ENCODE measurements around the gene UBXN7. TPM values are rescaled to one million over a fixed set of nuclear protein-coding genes. Genes with fewer than 3 reads are reported as not detected.

Gene UBXN7
- total RNA-seq, 1 experiment from 2014 or later: 67.0 TPM

DNA sequence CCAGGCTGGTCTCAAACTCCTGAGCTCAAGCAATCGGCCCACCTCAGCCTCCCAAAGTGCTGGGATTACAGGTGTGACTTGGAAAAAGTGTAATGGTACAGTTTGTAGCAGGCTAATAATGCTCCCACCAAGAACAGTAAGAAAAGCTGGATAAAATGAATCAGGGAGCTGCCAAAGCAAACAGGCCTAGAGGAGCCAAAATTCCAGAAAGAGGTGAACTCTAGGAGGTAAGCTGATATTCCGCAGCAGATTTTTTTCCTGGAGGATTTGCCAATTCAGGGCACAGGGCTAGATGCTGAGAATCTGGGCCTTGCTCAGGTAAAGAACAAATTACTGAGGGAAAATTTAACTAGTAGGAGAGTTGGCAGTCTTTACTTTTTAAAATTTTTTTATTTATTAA, 133.7 kb downstream of the UBXN7 start:
- DNase-seq (ENCODE audit: low read depth, low spot score) (no peak), ATAC-seq (no peak)
- Histone ChIP-seq H3K9me2 (ENCODE audit: insufficient read depth) (no peaks in the 10 kb centered on the region), H3K9me3 (ENCODE audit: control insufficient read depth in 1 of 2, insufficient read depth in 1 of 2, low read depth in 1 of 2, low read length in 2 of 2) (no peaks in the 10 kb centered on the region), H3K4me3 (replicated peaks in 1 of 2; ENCODE audit: low read depth in 1 of 2, low read length in 2 of 2) (no peak overlapping the region), H3K79me2 (ENCODE audit: insufficient read depth, low read length) (no peaks in the 10 kb centered on the region), H3K4me2 (ENCODE audit: low read length) (no peak overlapping the region), H2AFZ (ENCODE audit: low read depth, low read length, poor library complexity, severe bottlenecking) (no peak overlapping the region), H3K27ac (ENCODE audit: low read depth, low read length) (no peak overlapping the region), H3K4me1 (ENCODE audit: control insufficient read depth in 1 of 2, insufficient read depth in 2 of 2, low read length in 2 of 2) (no peaks in the 10 kb centered on the region), H3K36me3 (ENCODE audit: control insufficient read depth in 1 of 2, insufficient read depth in 2 of 2, low read length in 2 of 2) (no peaks in the 10 kb centered on the region), H3K9ac (ENCODE audit: low read length) (no peak overlapping the region), H4K20me1 (ENCODE audit: insufficient read depth) (no peaks in the 10 kb centered on the region), H3K27me3 (ENCODE audit: insufficient read depth, low read length) (no peaks in the 10 kb centered on the region)
- TF ChIP-seq POLR2A (IDR thresholded peaks at IDR 0.05; ENCODE audit: borderline replicate concordance, extremely low read depth, insufficient read depth, insufficient read length): no peak
- TF ChIP-seq FOSL1 (IDR thresholded peaks at IDR 0.05; ENCODE audit: low read depth): no peak
- TF ChIP-seq TCF7L2 (IDR thresholded peaks at IDR 0.05; ENCODE audit: borderline replicate concordance, extremely low read depth, insufficient read depth, insufficient read length): no peak
- TF ChIP-seq ZNF274 (IDR thresholded peaks at IDR 0.05; ENCODE audit: low read depth, low read length): no peak
- no peak for TF ChIP-seq SRF (IDR thresholded peaks at IDR 0.05; ENCODE audit: low read depth)
- no peak for TF ChIP-seq SIN3A (IDR thresholded peaks at IDR 0.05; ENCODE audit: low read depth)
- TF ChIP-seq ZFX (IDR thresholded peaks at IDR 0.05): no peak
- no peak for TF ChIP-seq EZH2phosphoT487 (IDR thresholded peaks at IDR 0.05; ENCODE audit: borderline replicate concordance)
- TF ChIP-seq, protein P1, sequence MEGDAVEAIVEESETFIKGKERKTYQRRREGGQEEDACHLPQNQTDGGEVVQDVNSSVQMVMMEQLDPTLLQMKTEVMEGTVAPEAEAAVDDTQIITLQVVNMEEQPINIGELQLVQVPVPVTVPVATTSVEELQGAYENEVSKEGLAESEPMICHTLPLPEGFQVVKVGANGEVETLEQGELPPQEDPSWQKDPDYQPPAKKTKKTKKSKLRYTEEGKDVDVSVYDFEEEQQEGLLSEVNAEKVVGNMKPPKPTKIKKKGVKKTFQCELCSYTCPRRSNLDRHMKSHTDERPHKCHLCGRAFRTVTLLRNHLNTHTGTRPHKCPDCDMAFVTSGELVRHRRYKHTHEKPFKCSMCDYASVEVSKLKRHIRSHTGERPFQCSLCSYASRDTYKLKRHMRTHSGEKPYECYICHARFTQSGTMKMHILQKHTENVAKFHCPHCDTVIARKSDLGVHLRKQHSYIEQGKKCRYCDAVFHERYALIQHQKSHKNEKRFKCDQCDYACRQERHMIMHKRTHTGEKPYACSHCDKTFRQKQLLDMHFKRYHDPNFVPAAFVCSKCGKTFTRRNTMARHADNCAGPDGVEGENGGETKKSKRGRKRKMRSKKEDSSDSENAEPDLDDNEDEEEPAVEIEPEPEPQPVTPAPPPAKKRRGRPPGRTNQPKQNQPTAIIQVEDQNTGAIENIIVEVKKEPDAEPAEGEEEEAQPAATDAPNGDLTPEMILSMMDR (IDR thresholded peaks at IDR 0.05 in 2 of 3, conservative IDR thresholded peaks at IDR 0.05 in 1 of 3; ENCODE audit: borderline replicate concordance in 1 of 3, insufficient read depth in 1 of 3, low read depth in 2 of 3, low read length in 2 of 3): no peak
- TF ChIP-seq, protein P2, sequence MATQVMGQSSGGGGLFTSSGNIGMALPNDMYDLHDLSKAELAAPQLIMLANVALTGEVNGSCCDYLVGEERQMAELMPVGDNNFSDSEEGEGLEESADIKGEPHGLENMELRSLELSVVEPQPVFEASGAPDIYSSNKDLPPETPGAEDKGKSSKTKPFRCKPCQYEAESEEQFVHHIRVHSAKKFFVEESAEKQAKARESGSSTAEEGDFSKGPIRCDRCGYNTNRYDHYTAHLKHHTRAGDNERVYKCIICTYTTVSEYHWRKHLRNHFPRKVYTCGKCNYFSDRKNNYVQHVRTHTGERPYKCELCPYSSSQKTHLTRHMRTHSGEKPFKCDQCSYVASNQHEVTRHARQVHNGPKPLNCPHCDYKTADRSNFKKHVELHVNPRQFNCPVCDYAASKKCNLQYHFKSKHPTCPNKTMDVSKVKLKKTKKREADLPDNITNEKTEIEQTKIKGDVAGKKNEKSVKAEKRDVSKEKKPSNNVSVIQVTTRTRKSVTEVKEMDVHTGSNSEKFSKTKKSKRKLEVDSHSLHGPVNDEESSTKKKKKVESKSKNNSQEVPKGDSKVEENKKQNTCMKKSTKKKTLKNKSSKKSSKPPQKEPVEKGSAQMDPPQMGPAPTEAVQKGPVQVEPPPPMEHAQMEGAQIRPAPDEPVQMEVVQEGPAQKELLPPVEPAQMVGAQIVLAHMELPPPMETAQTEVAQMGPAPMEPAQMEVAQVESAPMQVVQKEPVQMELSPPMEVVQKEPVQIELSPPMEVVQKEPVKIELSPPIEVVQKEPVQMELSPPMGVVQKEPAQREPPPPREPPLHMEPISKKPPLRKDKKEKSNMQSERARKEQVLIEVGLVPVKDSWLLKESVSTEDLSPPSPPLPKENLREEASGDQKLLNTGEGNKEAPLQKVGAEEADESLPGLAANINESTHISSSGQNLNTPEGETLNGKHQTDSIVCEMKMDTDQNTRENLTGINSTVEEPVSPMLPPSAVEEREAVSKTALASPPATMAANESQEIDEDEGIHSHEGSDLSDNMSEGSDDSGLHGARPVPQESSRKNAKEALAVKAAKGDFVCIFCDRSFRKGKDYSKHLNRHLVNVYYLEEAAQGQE (IDR thresholded peaks at IDR 0.05; ENCODE audit: low read depth): no peak
- TF ChIP-seq SP1 (IDR thresholded peaks at IDR 0.05; ENCODE audit: low read depth): no peak
- TF ChIP-seq EZH2 (IDR thresholded peaks at IDR 0.05): no peak
- TF ChIP-seq POLR2AphosphoS5 (IDR thresholded peaks at IDR 0.05; ENCODE audit: low read depth, low read length): no peak
- POLR2A ChIA-PET: no interaction called here
- CTCF ChIA-PET: no interaction called here
- BruUV-seq (replicated peaks): no TSS peak
- intact Hi-C loops (cut with micrococcal nuclease): no loop called here
- RAD21 ChIA-PET (ENCODE audit: low non-redundant PET in 1 of 2, low total read pairs in 2 of 2, uncharacterized antibody in 2 of 2, unreplicated experiment in 2 of 2): no interaction called here

Other genes starting within 250 kb of the UBXN7 start
- not detected for gene ZDHHC19, start 221.0 kb downstream of the UBXN7 start, total RNA-seq (2021; ENCODE audit: unreplicated experiment)
- not detected for gene SLC51A, start 215.9 kb downstream of the UBXN7 start, total RNA-seq (2021; ENCODE audit: unreplicated experiment)
- gene PCYT1A, start 144.7 kb downstream of the UBXN7 start, total RNA-seq (2021; ENCODE audit: unreplicated experiment): 32.1 TPM
- 9.7 TPM for gene DYNLT2B, start 114.2 kb downstream of the UBXN7 start, total RNA-seq (2021; ENCODE audit: unreplicated experiment)
- gene TM4SF19, start 94.0 kb downstream of the UBXN7 start, total RNA-seq (2021; ENCODE audit: unreplicated experiment): 1.2 TPM
- gene RNF168, start 71.3 kb upstream of the UBXN7 start, total RNA-seq (2021; ENCODE audit: unreplicated experiment): 25.1 TPM
- not detected for gene SMCO1, start 82.9 kb upstream of the UBXN7 start, total RNA-seq (2021; ENCODE audit: unreplicated experiment)
- gene WDR53, start 136.1 kb upstream of the UBXN7 start, total RNA-seq (2021; ENCODE audit: unreplicated experiment): 14.8 TPM
- 23.2 TPM for gene FBXO45, start 136.2 kb upstream of the UBXN7 start, total RNA-seq (2021; ENCODE audit: unreplicated experiment)
- 0.12 TPM for gene NRROS, start 207.3 kb upstream of the UBXN7 start, total RNA-seq (2021; ENCODE audit: unreplicated experiment)